Panc1 (cell line): ENCODE data around the gene NCOA6. TPM values are rescaled to one million over a fixed set of nuclear protein-coding genes. Genes with fewer than 3 reads are reported as not detected.
"Not testable (repeated sequence)": the region's sequence is repeated elsewhere in the genome, so short reads cannot be mapped to it uniquely, and the experiment has no call there.

ENCODE experiments used
- ATAC-seq: fragments of 200-7000 bp; cut with Tn5 transposase; 2 replicates; pipeline ENCODE4 v1.9.1; 2020; ENCODE audit warnings: mild to moderate bottlenecking, moderate library complexity
- BruUV-seq: library from RNA; stranded (reverse); fragments of 400-500 nt; replicated peaks from 2 replicates; lab custom pipeline; 2021; lab: Mats Ljungman, UMichigan
- CTCF ChIA-PET: fragments of 300-600 bp; sonication (Branson Sonifier 250); formaldehyde crosslinking; loops from one replicate; lab custom pipeline; 2022; ENCODE audit warnings: antibody characterized with exemption; lab: Charles Lee
- POLR2A ChIA-PET: fragments of 300-600 bp; sonication (Branson Sonifier 250); formaldehyde crosslinking; loops from one replicate; lab custom pipeline; 2022; ENCODE audit warnings: antibody characterized with exemption; lab: Charles Lee
- DNase-seq: peaks from one replicate; pipeline ENCODE4 v3.0.0-alpha.2; 2010; ENCODE audit warnings: low read depth, low spot score
- H3K27ac ChIP-seq: 2 replicates; pipeline ENCODE4 v1.5.1; 2011; ENCODE audit warnings: mild to moderate bottlenecking, low read length, inconsistent platforms
- H3K27me3 ChIP-seq: fragments of 200-500 bp; sonication (Bioruptor generic); 2 replicates; pipeline ENCODE4 v1.6.0; 2014; ENCODE audit warnings: low read length, inconsistent platforms; ENCODE audit not compliant: control insufficient read depth, insufficient read depth
- H3K36me3 ChIP-seq: fragments of 200-500 bp; sonication (Bioruptor generic); 2 replicates; pipeline ENCODE4 v1.5.1; 2014; ENCODE audit warnings: inconsistent platforms, mild to moderate bottlenecking, low read length, moderate library complexity; ENCODE audit not compliant: control insufficient read depth, insufficient read depth
- H3K4me1 ChIP-seq: 2 replicates; pipeline ENCODE4 v1.5.1; 2011; ENCODE audit warnings: inconsistent platforms, mild to moderate bottlenecking, low read length, moderate library complexity; ENCODE audit not compliant: control insufficient read depth, insufficient read depth
- H3K4me3 ChIP-seq, 2 experiments: 2 replicates each; pipeline ENCODE4 v1.5.1; 2011 to 2012; ENCODE audit warnings: low read depth in 2 of 2, low read length in 2 of 2, mild to moderate bottlenecking in 2 of 2, inconsistent platforms in 1 of 2, moderate library complexity in 1 of 2
- H3K9me3 ChIP-seq: fragments of 200-500 bp; sonication (Bioruptor generic); 2 replicates; pipeline ENCODE4 v1.5.1; 2014; ENCODE audit warnings: low read depth, mild to moderate bottlenecking, inconsistent platforms, low read length, moderate library complexity; ENCODE audit not compliant: control insufficient read depth, insufficient read depth
- CTCF ChIP-seq: fragments of 450-650 bp; IDR thresholded peaks from 2 replicates; pipeline ENCODE4 v1.5.1; 2017; ENCODE audit warnings: mild to moderate bottlenecking
- POLR2AphosphoS5 ChIP-seq: IDR thresholded peaks from 2 replicates; pipeline ENCODE4 v1.6.1; 2012; ENCODE audit warnings: mild to moderate bottlenecking, low read depth, low read length, moderate library complexity
- REST ChIP-seq, 2 experiments: IDR thresholded peaks; 2 replicates each; pipeline ENCODE4 v1.6.1; 2011 to 2012; ENCODE audit warnings: low read depth in 2 of 2, control low read depth in 1 of 2, low read length in 1 of 2, mild to moderate bottlenecking in 1 of 2, moderate library complexity in 1 of 2; ENCODE audit not compliant: insufficient read depth in 1 of 2
- SIN3A ChIP-seq: IDR thresholded peaks from 2 replicates; pipeline ENCODE4 v1.6.1; 2012; ENCODE audit warnings: low read depth, mild to moderate bottlenecking, low read length, moderate library complexity, borderline replicate concordance; ENCODE audit not compliant: insufficient read depth
- TCF7L2 ChIP-seq: IDR thresholded peaks from 2 replicates; pipeline ENCODE4 v1.6.1; 2011; ENCODE audit warnings: mild to moderate bottlenecking, low read depth, low read length, inconsistent platforms
- in situ Hi-C: cut with HindIII; loops from 2 replicates; pipeline ENCODE4 v1.10.0; 2016; ENCODE audit warnings: low sequenced_read_pairs, low pct_unique_long_range_greater_than_20kb
- intact Hi-C: fragments of 100-400 bp; cut with micrococcal nuclease; formaldehyde crosslinking; loops from one replicate; pipeline ENCODE4 v1.10.0; 2022; ENCODE audit not compliant: unreplicated experiment
- total RNA-seq: library from RNA; stranded (reverse); gene quantifications from one replicate; pipeline ENCODE4 v1.2.1, GENCODE V29; 2021; ENCODE audit not compliant: unreplicated experiment

NCOA6 gene
- total RNA-seq, 1 experiment from 2014 or later, result 28.9 TPM

GRCh38 chr20:34808583-34808982 lies 16.9 kb downstream of the NCOA6 start:
- no peak for TF ChIP-seq REST (IDR thresholded peaks at IDR 0.05; ENCODE audit: insufficient read depth in 1 of 2, low read depth in 2 of 2, low read length in 1 of 2)
- ChIA-PET CTCF (no interaction called here), POLR2A (no interaction called here)
- H3K4me1 ChIP-seq, result no peaks in the 10 kb centered on the region
- H3K27ac ChIP-seq, result no peak overlapping the region
- no peak for DNase-seq
- H3K36me3 ChIP-seq, result no peaks in the 10 kb centered on the region
- H3K9me3 ChIP-seq, result no peaks in the 10 kb centered on the region
- in situ Hi-C loops, result no loop called here
- BruUV-seq, result no TSS peak
- ATAC-seq, result no peak
- no peaks in the 10 kb centered on the region for H3K27me3 ChIP-seq
- intact Hi-C loops, result no loop called here
- H3K4me3 ChIP-seq, result no peak overlapping the region

GRCh38 chr20:34807944-34808465 lies 17.4 kb downstream of the NCOA6 start:
- DNase-seq, H3K4me1 ChIP-seq, in situ Hi-C loops, BruUV-seq, H3K36me3 ChIP-seq, CTCF ChIA-PET, H3K27me3 ChIP-seq, H3K9me3 ChIP-seq, H3K4me3 ChIP-seq, intact Hi-C loops, ATAC-seq, H3K27ac ChIP-seq, POLR2A ChIA-PET: not testable (repeated sequence)

GRCh38 chr20:34806255-34806654 lies 19.2 kb downstream of the NCOA6 start:
- Histone ChIP-seq H3K36me3 (no peaks in the 10 kb centered on the region), H3K27ac (no peak overlapping the region), H3K4me1 (no peaks in the 10 kb centered on the region), H3K9me3 (no peaks in the 10 kb centered on the region), H3K27me3 (no peaks in the 10 kb centered on the region), H3K4me3 (no peak overlapping the region)
- DNase-seq (no peak), ATAC-seq (no peak)
- POLR2A ChIA-PET, result no interaction called here
- intact Hi-C loops (no loop called here), in situ Hi-C loops (no loop called here)
- no peak for TF ChIP-seq POLR2AphosphoS5
- CTCF ChIA-PET, result no interaction called here
- BruUV-seq, result TSS peak; percentile 59

GRCh38 chr20:34798871-34799270 lies 26.6 kb downstream of the NCOA6 start:
- Histone ChIP-seq H3K4me3 (no peak overlapping the region), H3K27me3 (no peaks in the 10 kb centered on the region), H3K9me3 (no peaks in the 10 kb centered on the region), H3K36me3 (no peaks in the 10 kb centered on the region), H3K27ac (no peak overlapping the region), H3K4me1 (no peaks in the 10 kb centered on the region)
- no TSS peak for BruUV-seq
- no peak for ATAC-seq
- intact Hi-C loops (no loop called here), in situ Hi-C loops (no loop called here)
- ChIA-PET CTCF (no interaction called here), POLR2A (no interaction called here)
- no peak for TF ChIP-seq SIN3A
- no peak for TF ChIP-seq POLR2AphosphoS5
- TF ChIP-seq REST (IDR thresholded peaks at IDR 0.05; ENCODE audit: insufficient read depth in 1 of 2, low read depth in 2 of 2, low read length in 1 of 2), result no peak
- no peak for TF ChIP-seq TCF7L2
- no peak for TF ChIP-seq CTCF
- no peak for DNase-seq
